PC-3 (cell line): ENCODE data around the gene DCAF15. TPM values are rescaled to one million over a fixed set of nuclear protein-coding genes. Genes with fewer than 3 reads are reported as not detected.

Experiments used
- ATAC-seq: fragments of 200-7000 bp; cut with Tn5 transposase; 2 replicates; pipeline ENCODE4 v1.9.1; 2020; ENCODE audit warnings: mild to moderate bottlenecking, moderate library complexity
- BruUV-seq: library from RNA; stranded (reverse); fragments of 400-500 nt; replicated peaks from 2 replicates; lab custom pipeline; 2021; lab: Mats Ljungman, UMichigan
- CTCF ChIA-PET: fragments of 300-600 bp; sonication (Branson Sonifier 250); formaldehyde crosslinking; loops from one replicate; lab custom pipeline; 2022; ENCODE audit warnings: antibody characterized with exemption; lab: Charles Lee
- POLR2A ChIA-PET: fragments of 300-600 bp; sonication (Branson Sonifier 250); formaldehyde crosslinking; loops from one replicate; lab custom pipeline; 2022; ENCODE audit warnings: antibody characterized with exemption; ENCODE audit not compliant: unreplicated experiment; lab: Charles Lee
- DNase-seq: peaks from one replicate; pipeline ENCODE4 v3.0.0-alpha.2; 2015
- H2AFZ ChIP-seq: fragments of 300-600 bp; sonication (generic); 2 replicates; pipeline ENCODE4 v1.6.0; 2016; ENCODE audit warnings: antibody characterized with exemption, low read length
- H3F3A ChIP-seq: fragments of 300-600 bp; sonication (generic); one replicate; pipeline ENCODE4 v1.6.0; 2017; ENCODE audit warnings: antibody characterized with exemption, low read length, control low read depth, mild to moderate bottlenecking; ENCODE audit not compliant: unreplicated experiment
- H3K27ac ChIP-seq: fragments of 300-600 bp; sonication (generic); 2 replicates; pipeline ENCODE4 v1.5.1; 2016; ENCODE audit warnings: mild to moderate bottlenecking, low read length
- H3K27me3 ChIP-seq: fragments of 300-600 bp; sonication (generic); 2 replicates; pipeline ENCODE4 v1.6.1; 2016; ENCODE audit warnings: low read length, mixed read lengths
- H3K36me3 ChIP-seq: fragments of 300-600 bp; sonication (generic); 2 replicates; pipeline ENCODE4 v1.6.1; 2016; ENCODE audit warnings: low read depth, mixed run types, low read length, mixed read lengths
- H3K4me1 ChIP-seq: fragments of 300-600 bp; sonication (generic); 2 replicates; pipeline ENCODE4 v1.5.1; 2016; ENCODE audit warnings: low read length; ENCODE audit not compliant: insufficient read depth
- H3K4me2 ChIP-seq: fragments of 300-600 bp; sonication (generic); 2 replicates; pipeline ENCODE4 v1.6.0; 2016; ENCODE audit warnings: low read length
- H3K4me3 ChIP-seq: fragments of 300-600 bp; sonication (generic); 2 replicates; pipeline ENCODE4 v1.5.1; 2016; ENCODE audit warnings: mild to moderate bottlenecking, low read length, mixed read lengths
- H3K79me2 ChIP-seq: fragments of 300-600 bp; sonication (generic); 2 replicates; pipeline ENCODE4 v1.6.1; 2017; ENCODE audit warnings: low read length, mixed read lengths
- H3K9ac ChIP-seq: fragments of 300-600 bp; sonication (generic); 2 replicates; pipeline ENCODE4 v1.6.0; 2016; ENCODE audit warnings: mild to moderate bottlenecking, low read length
- H3K9me2 ChIP-seq: fragments of 300-600 bp; sonication (generic); replicated peaks from 2 replicates; pipeline ENCODE4 v1.6.1; 2016; ENCODE audit warnings: mixed run types, low read length, mixed read lengths
- H3K9me3 ChIP-seq: fragments of 300-600 bp; sonication (generic); 2 replicates; pipeline ENCODE4 v1.6.1; 2016; ENCODE audit warnings: low read length, mixed read lengths
- H4K20me1 ChIP-seq: fragments of 300-600 bp; sonication (generic); 2 replicates; pipeline ENCODE4 v1.6.1; 2016; ENCODE audit warnings: low read length, mixed read lengths
- CTCF ChIP-seq: fragments of 300-600 bp; sonication (generic); conservative IDR thresholded peaks from 2 replicates; pipeline ENCODE4 v1.5.1; 2017; ENCODE audit warnings: antibody characterized with exemption, low read depth, mild to moderate bottlenecking, low read length
- EZH2 ChIP-seq: fragments of 300-600 bp; sonication (generic); IDR thresholded peaks from one replicate; pipeline ENCODE4 v1.6.1; 2017; ENCODE audit warnings: antibody characterized with exemption, mild to moderate bottlenecking, low read length; ENCODE audit not compliant: unreplicated experiment
- EZH2phosphoT487 ChIP-seq: fragments of 300-600 bp; sonication (generic); IDR thresholded peaks from 2 replicates; pipeline ENCODE4 v1.6.1; 2018; ENCODE audit warnings: mild to moderate bottlenecking, antibody characterized with exemption, low read length, borderline replicate concordance
- intact Hi-C: fragments of 100-400 bp; cut with micrococcal nuclease; formaldehyde crosslinking; loops from 2 replicates; pipeline ENCODE4 v1.9.0; 2023
- total RNA-seq: library from RNA; depleted of rRNA; stranded (reverse); fragments of >200 nt; gene quantifications from 2 replicates; pipeline ENCODE4 v1.2.3, GENCODE V29; 2014

Gene DCAF15
- total RNA-seq, 1 experiment from 2014 or later = 50.8 TPM

- H2AFZ ChIP-seq = no peak overlapping the region
- no peaks in the 10 kb centered on the region for H3K79me2 ChIP-seq
- no peaks in the 10 kb centered on the region for H4K20me1 ChIP-seq
- H3K9ac ChIP-seq = no peak overlapping the region
- intact Hi-C loops = no loop called here
- H3K27me3 ChIP-seq = no peaks in the 10 kb centered on the region
- H3K9me2 ChIP-seq = no peaks in the 10 kb centered on the region
- no peak overlapping the region for H3K27ac ChIP-seq
- ChIA-PET POLR2A (no interaction called here), CTCF (no interaction called here)
- BruUV-seq = no TSS peak
- no peak overlapping the region for H3K4me2 ChIP-seq
- no peak for DNase-seq
- H3K4me3 ChIP-seq = no peak overlapping the region
- H3K36me3 ChIP-seq = no peaks in the 10 kb centered on the region; the same call in 1 of the 2 replicates
- no peak for TF ChIP-seq CTCF
- TF ChIP-seq EZH2phosphoT487 = no peak
- no peak for TF ChIP-seq EZH2
- H3K4me1 ChIP-seq = no peaks in the 10 kb centered on the region
- ATAC-seq = no peak
- H3F3A ChIP-seq = no peaks in the 10 kb centered on the region
- no peaks in the 10 kb centered on the region for H3K9me3 ChIP-seq
Measured at GRCh38 chr19:13983213-13983889, 31.0 kb downstream of the DCAF15 start.

- Histone ChIP-seq H3K27me3 (no peaks in the 10 kb centered on the region), H3K27ac (no peak overlapping the region), H3K4me1 (no peaks in the 10 kb centered on the region), H3K9me3 (no peaks in the 10 kb centered on the region), H3K9me2 (no peaks in the 10 kb centered on the region), H3K9ac (no peak overlapping the region), H2AFZ (no peak overlapping the region), H4K20me1 (no peaks in the 10 kb centered on the region), H3K4me3 (no peak overlapping the region), H3F3A (no peaks in the 10 kb centered on the region), H3K79me2 (no peaks in the 10 kb centered on the region), H3K4me2 (no peak overlapping the region), H3K36me3 (no peaks in the 10 kb centered on the region; the same call in 1 of the 2 replicates)
- intact Hi-C loops = no loop called here
- no TSS peak for BruUV-seq
- no peak for DNase-seq
- ChIA-PET POLR2A (no interaction called here), CTCF (no interaction called here)
- no peak for TF ChIP-seq CTCF
- no peak for TF ChIP-seq EZH2
- no peak for TF ChIP-seq EZH2phosphoT487
- no peak for ATAC-seq
Measured at GRCh38 chr19:13984186-13984585, 31.9 kb downstream of the DCAF15 start.
